HT1080 (cell line): ENCODE measurements around the gene RELL2. TPM values are rescaled to one million over a fixed set of nuclear protein-coding genes. Genes with fewer than 3 reads are reported as not detected.
A peak's percentile ranks its signal among the peaks of the same experiment; 100 is the strongest.

Experiments
- DNase-seq: peaks from one replicate; pipeline ENCODE4 v3.0.0-alpha.2; 2015; ENCODE audit warnings: low read depth
- total RNA-seq: library from RNA; depleted of rRNA; stranded (reverse); fragments of >200 nt; shearing (Covaris generic); gene quantifications from 2 replicates; pipeline ENCODE4 v1.2.3, GENCODE V29; 2014

RELL2 gene
- total RNA-seq, 1 experiment from 2014 or later = 13.1 TPM

GRCh38 chr5:141618804-141619554 lies 17.8 kb upstream of the RELL2 start, which contains the start of gene DIAPH1:
DIAPH1 (minus strand) TSS chr5:141619000; CDS start chr5:141618914, 86 bp downstream.
- DNase-seq = peak; percentile 94

- DNase-seq = no peak
Observed at GRCh38 chr5:141623186-141623585, 13.6 kb upstream of the RELL2 start.

GRCh38 chr5:141623611-141624010 lies 13.2 kb upstream of the RELL2 start:
- no peak for DNase-seq

GRCh38 chr5:141628175-141628788 lies 8.5 kb upstream of the RELL2 start:
- no peak for DNase-seq

GRCh38 chr5:141630570-141631140 lies 6.1 kb upstream of the RELL2 start:
- no peak for DNase-seq

GRCh38 chr5:141632650-141633049 lies 4.1 kb upstream of the RELL2 start:
- DNase-seq = peak; percentile 20

GRCh38 chr5:141633871-141634561 lies 2.8 kb upstream of the RELL2 start:
- no peak for DNase-seq

- no peak for DNase-seq
Observed at GRCh38 chr5:141634720-141635119, 2.1 kb upstream of the RELL2 start.

- DNase-seq = no peak
Observed at GRCh38 chr5:141635646-141636045, 1.2 kb upstream of the RELL2 start.

GRCh38 chr5:141636106-141636412 lies 738 bp upstream of the RELL2 start:
- DNase-seq = no peak

- DNase-seq = no peak
Observed at GRCh38 chr5:141637123-141637766, 448 bp downstream of the RELL2 start.

GRCh38 chr5:141637767-141638419 lies 1.1 kb downstream of the RELL2 start:
- peak; percentile 54 for DNase-seq

- no peak for DNase-seq
Observed at GRCh38 chr5:141638771-141639170, 2.0 kb downstream of the RELL2 start.

- no peak for DNase-seq
Observed at GRCh38 chr5:141639357-141640050, 2.7 kb downstream of the RELL2 start.

GRCh38 chr5:141640051-141640415 lies 3.2 kb downstream of the RELL2 start:
- DNase-seq = no peak

GRCh38 chr5:141640698-141641097 lies 3.9 kb downstream of the RELL2 start:
- DNase-seq = no peak

- peak; percentile 85 for DNase-seq
Observed at GRCh38 chr5:141641634-141642267, 5.0 kb downstream of the RELL2 start.

- no peak for DNase-seq
Observed at GRCh38 chr5:141646026-141646425, 9.2 kb downstream of the RELL2 start.

GRCh38 chr5:141647242-141647641 lies 10.4 kb downstream of the RELL2 start:
- no peak for DNase-seq

GRCh38 chr5:141647851-141648250 lies 11.1 kb downstream of the RELL2 start:
- no peak for DNase-seq
